ENCODE results near the gene COL6A2.

Gene COL6A2

DNA sequence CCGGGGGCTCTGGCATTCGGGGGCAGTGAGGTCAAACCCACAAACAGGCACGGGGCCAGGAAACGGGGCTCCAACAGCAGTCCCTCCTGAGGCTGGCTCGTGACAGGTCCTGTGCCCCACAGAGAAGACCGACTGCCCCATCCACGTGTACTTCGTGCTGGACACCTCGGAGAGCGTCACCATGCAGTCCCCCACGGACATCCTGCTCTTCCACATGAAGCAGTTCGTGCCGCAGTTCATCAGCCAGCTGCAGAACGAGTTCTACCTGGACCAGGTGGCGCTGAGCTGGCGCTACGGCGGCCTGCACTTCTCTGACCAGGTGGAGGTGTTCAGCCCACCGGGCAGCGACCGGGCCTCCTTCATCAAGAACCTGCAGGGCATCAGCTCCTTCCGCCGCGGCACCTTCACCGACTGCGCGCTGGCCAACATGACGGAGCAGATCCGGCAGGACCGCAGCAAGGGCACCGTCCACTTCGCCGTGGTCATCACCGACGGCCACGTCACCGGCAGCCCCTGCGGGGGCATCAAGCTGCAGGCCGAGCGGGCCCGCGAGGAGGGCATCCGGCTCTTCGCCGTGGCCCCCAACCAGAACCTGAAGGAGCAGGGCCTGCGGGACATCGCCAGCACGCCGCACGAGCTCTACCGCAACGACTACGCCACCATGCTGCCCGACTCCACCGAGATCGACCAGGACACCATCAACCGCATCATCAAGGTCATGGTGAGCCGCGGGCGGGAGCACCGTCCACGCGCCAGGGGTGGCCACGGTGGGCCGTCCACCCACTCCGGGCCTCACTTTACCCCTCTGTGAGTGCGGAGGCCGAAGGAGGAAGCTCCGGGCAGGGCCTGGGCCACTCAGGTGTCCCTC is 14.2 kb downstream of the COL6A2 start:
- no peak for DNase-seq (ENCODE audit: extremely low read depth in 1 of 2, low read depth in 1 of 2)

GRCh38 chr21:46112725-46113215 is 14.9 kb downstream of the COL6A2 start:
- DNase-seq (ENCODE audit: extremely low read depth in 1 of 2, low read depth in 1 of 2) = no peak

GRCh38 chr21:46113497-46114176 is 15.7 kb downstream of the COL6A2 start:
- no peak for DNase-seq (ENCODE audit: extremely low read depth in 1 of 2, low read depth in 1 of 2)

DNA sequence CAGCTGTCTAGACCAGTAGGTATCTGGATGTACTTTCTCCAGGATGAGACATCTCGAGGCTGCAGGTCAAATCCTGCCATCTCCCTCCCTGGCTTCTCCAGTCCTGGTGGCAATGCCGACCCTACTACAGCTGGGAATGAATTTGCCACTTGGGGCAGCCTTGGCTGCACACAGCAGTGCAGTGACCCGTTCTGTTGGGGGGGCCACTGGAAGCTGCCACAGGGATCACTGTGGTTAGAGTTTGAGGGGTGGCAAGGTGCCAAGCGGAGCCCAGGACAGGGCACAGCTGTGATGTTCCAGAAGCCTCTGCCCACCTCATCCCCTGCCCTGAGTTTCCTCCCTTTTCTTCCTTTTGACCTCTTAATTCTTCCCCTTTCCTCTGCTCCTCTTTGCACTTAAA is 17.1 kb downstream of the COL6A2 start:
- no peak for DNase-seq (ENCODE audit: extremely low read depth in 1 of 2, low read depth in 1 of 2)

GRCh38 chr21:46115441-46116188 is 17.7 kb downstream of the COL6A2 start:
- DNase-seq (ENCODE audit: extremely low read depth in 1 of 2, low read depth in 1 of 2) = no peak

- DNase-seq (ENCODE audit: extremely low read depth in 1 of 2, low read depth in 1 of 2) = no peak
Observed at GRCh38 chr21:46116189-46116775, 18.4 kb downstream of the COL6A2 start.

GRCh38 chr21:46116776-46117585 is 19.1 kb downstream of the COL6A2 start:
- no peak for DNase-seq (ENCODE audit: extremely low read depth in 1 of 2, low read depth in 1 of 2)

GRCh38 chr21:46117586-46118315 is 19.8 kb downstream of the COL6A2 start:
- DNase-seq (ENCODE audit: extremely low read depth in 1 of 2, low read depth in 1 of 2) = no peak

DNA sequence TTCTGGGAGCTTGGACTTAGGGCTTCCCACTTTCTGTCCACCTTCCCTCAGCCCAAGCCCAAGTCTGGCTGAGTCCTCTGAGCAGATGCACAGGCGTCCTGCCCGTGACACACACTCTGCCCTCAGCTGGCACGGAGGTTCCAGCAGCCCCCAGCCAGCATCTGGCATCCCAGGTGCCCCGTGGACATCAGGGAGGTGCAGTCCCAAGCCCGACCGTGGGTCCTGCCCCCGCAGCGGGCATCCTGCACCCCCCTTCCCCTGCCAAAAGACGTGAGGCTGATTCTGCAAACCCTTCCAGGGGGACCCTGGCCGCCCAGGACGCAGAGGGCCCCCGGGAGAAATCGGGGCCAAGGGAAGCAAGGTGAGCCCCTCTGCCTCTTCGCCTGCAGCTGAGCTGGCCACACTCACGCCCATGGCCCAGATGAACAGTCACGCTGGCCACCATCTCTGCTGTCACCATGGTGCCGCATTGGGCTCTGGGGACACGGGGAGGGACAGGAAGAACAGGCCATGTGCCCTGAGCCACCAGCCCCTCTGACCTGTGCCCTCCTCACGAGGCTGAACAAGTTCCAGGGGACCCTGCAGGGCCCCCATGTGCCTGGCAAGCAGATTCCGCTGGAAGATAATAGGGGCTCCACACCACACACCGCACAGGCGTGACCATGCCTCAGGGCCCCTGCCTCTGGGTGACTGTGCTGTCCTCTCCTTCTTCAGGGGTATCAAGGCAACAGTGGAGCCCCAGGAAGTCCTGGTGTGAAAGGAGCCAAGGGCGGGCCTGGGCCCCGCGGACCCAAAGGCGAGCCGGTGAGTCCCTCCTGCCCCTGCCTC is 20.6 kb downstream of the COL6A2 start:
- DNase-seq (ENCODE audit: extremely low read depth in 1 of 2, low read depth in 1 of 2) = no peak

- DNase-seq (ENCODE audit: extremely low read depth in 1 of 2, low read depth in 1 of 2) = no peak
Observed at GRCh38 chr21:46119144-46119636, 21.3 kb downstream of the COL6A2 start.

GRCh38 chr21:46119637-46120271 is 21.8 kb downstream of the COL6A2 start:
- DNase-seq (ENCODE audit: extremely low read depth in 1 of 2, low read depth in 1 of 2) = no peak

DNA sequence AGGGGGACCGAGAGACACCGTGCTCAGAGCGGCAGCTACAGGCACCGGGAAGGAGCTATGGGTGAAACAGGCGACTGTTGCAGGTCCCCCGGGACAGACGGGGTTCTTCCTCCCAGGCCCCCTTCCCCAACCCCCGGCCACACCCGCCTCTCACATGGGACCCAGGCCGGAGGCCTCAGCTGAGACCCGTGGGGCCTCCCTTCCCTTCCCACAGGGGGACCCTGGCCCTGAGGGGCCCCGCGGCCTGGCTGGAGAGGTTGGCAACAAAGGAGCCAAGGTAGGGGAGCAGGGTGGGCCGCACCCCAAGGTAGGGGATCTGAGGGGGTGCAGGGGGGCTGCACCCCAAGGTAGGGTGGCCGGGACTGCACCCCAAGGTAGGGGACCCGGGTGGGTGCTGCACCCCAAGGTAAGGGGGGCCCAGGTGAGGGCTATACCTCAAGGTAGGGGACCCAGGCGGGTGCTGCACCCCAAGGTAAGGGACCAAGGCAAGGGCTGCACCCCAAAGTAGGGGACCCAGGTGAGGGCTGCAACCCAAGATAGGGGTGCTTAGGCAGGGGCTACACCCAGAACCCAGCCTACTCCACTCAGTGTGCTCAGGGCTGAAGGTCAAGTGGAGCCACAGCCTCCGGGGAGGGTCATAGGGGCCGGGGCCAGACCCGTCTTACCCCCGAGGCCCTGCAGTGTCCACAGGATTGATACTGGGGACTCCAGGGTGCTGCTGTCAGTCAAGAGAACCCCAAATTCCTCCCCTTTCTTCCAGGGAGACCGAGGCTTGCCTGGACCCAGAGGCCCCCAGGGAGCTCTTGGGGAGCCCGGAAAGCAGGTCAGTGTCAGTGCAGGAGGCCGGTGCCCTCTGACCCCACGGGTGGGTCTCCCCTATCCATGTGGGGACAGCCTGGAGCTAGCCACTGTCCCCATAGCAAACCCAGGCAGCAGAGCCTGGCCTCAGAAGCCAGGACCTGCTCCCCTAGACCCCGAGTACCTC is 22.7 kb downstream of the COL6A2 start:
- DNase-seq (ENCODE audit: extremely low read depth in 1 of 2, low read depth in 1 of 2) = no peak

DNA sequence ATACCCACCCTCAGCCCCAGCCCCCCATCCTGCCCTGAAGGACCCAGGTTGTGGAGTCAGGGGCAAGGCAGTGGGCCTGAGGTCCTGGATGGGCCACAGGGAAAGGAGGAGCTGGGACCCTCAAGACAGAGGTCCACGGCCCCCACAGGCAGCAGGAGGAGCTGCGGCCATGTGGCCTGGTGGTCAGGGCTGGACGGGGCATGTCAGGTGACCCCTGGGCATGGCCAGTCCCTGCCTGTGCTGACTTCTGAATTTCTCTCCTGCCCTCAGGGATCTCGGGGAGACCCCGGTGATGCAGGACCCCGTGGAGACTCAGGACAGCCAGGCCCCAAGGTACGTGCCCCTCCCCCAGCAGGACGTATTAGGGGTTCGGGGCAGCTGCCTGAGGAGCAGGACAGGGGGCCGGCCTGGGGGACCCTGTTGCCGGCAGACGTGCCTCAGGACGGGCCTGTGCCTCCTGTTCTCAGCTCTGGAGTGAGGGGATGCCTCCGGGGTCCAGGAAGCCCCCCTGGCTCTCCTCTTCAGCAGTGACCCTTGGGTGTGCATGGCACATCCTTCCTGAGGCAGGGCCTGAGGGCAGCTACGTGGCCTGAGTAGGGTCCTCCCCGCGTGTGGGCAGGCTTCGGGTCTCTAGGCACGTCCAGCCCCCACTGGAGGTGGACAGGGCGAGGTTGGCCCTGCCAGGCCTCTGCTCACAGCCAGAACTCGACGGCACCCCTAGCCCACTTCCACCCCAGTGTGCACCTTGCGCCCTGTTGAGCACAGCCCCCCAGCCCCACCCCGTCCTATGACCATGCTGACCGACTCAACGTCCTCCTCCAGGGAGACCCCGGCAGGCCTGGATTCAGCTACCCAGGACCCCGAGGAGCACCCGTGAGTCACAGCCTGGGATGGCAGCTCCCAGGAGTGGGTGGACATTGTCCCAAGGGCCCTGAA is 23.6 kb downstream of the COL6A2 start:
- no peak for DNase-seq (ENCODE audit: extremely low read depth in 1 of 2, low read depth in 1 of 2)

DNA sequence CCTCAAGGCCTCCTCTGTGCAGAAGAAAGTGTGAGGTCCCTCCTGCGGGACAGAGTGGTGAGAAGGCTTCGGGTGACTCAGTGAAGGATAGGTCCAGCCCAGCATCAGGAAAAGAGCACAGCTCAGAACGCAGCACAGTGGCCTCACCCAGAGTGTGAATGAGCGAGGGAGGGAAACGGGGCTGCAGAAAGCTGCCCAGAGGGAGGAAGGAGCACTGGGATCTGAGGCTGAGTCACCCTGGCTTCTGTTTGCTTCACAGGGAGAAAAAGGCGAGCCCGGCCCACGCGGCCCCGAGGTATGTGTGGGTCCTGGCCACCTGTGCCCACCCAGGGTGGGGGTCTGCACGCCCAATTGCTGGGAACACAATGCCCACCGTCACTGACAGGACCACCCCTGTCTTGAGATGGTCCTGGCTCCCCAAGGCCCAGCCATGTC is 24.3 kb downstream of the COL6A2 start:
- no peak for DNase-seq (ENCODE audit: extremely low read depth in 1 of 2, low read depth in 1 of 2)

- DNase-seq (ENCODE audit: extremely low read depth in 1 of 2, low read depth in 1 of 2) = no peak
Observed at GRCh38 chr21:46122758-46123683, 25.1 kb downstream of the COL6A2 start.

Measured in activated CD8-positive, alpha-beta memory T cell treated with anti-CD3 and anti-CD28 coated beads for 1 hour (primary cell).